ENCODE measurements around the gene MAPKAP1.

The MAPKAP1 gene

DNA sequence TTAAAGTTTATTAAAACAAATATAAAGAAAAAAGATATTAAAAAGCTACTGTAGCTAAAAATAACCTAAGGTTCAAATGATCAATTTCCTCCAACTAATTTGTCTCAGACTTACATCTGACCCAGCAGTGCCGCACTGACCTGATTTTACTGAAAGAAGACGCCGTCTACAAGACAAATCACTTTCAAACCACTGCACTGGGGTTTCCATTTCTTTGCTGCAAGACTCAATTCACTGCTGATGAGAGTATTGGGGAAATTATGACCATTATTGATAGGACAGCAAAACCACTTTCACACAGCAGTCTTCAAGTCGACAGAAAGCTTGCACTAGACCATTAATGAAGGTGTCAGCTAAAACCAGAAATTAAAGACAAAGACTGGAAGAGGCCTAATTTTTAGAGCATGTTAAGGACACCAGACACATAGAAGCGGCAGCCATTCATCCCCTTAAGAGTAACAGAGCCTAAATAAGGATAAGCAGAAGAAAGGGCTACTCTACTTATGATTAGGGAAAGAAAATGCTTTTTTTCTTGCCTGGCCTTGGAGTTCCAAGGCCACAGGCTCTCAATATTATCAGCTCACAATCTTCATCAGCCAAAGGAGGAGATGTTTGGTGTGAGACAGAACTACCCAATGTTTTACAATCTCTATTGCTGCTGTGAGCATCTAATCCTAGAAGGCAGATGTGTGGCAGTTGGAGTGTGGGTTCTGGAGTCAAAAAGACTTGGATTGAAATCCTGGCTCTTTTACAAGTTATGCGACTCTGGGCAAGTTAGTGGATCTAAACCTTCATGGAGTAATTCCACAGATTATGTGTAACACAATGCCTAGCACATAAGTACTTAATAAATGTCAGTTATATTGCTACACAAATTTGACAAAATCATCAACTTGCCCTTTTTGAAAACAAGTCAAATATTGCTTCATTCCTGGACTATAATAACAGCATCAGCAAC, 190.7 kb downstream of the MAPKAP1 start:
- TF ChIP-seq GATA2 (IDR thresholded peaks at IDR 0.05; ENCODE audit: low read depth, low read length) = no peak
- no peak for TF ChIP-seq GATA3 (IDR thresholded peaks at IDR 0.05; ENCODE audit: low read depth, low read length)

DNA sequence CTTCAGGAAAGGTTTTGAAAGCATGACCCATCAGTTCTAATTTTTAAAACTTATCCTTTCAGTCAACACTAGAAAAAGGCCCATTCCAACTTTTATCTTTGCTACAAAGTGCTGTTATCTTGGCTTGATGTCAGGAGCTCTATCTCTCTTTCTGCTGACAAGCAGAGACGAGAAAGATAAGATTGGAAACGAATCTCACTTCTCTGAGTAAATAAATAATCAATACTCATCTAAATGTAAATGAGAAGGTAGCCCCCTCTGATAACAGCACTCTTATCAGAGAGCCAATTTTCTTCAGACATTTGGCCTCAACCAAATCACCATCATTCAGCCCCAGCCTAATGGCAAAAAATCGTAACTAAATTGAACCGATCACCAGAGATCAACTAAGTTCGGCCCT, 191.7 kb downstream of the MAPKAP1 start:
- TF ChIP-seq GATA2 (IDR thresholded peaks at IDR 0.05; ENCODE audit: low read depth, low read length) (no peak), GATA3 (IDR thresholded peaks at IDR 0.05; ENCODE audit: low read depth, low read length) (no peak)

DNA sequence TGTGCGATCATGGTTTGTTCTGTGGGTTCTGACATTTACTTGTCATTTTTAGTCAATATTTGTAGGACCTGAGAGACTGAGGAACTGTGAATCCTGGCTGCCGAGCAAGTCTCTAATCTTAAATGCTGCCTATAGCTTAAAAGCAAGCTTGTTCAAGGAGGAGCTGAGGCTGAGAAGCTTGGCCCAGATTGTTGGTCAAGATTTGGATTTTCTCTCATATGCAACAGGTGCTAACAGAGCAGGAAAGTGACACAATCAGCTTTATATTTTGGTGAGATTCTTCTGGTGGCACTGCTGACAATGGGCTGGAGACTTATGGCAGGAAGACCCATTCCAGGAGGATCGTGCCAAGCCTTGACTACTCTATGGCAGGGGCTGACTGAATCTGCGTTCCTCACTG, 192.5 kb downstream of the MAPKAP1 start:
- TF ChIP-seq GATA2 (IDR thresholded peaks at IDR 0.05; ENCODE audit: low read depth, low read length) (no peak), GATA3 (IDR thresholded peaks at IDR 0.05; ENCODE audit: low read depth, low read length) (no peak)

DNA sequence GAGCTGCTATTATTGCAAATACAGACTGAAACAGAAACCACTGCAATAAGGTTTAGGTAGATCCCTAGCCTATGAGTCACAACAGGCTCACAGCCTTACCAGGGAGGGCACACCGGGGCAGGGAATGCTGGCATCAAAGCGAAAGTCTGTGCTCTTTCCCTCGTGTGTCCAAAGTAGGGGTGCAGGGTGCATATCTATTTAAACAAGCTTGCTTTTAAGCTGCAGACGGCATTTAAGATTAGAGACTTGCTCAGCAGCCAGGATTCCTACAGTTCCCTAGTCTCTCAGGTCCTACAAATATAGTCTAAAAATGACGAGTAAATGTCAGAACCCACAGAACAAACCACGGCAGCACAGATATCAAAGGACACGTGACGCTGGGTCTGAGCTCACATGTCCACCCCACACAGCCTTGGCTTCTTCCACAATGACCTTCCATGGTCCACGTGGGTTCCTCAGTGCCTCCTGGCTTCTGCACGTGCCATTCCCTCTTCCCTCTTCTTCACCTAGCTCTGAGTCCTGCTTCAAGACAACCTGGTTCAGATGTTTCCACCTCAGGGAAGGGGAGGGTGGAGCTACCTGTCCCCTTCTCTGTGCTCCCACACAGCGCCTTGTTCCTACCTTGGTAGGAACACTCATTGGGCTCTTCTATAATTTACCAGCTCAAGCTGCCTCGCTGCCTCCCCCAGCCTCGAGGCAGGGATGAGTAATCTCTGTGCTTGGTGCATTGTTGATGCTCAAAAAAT, 193.2 kb downstream of the MAPKAP1 start:
- TF ChIP-seq GATA3 (IDR thresholded peaks at IDR 0.05; ENCODE audit: low read depth, low read length) (no peak), GATA2 (IDR thresholded peaks at IDR 0.05; ENCODE audit: low read depth, low read length) (no peak)

DNA sequence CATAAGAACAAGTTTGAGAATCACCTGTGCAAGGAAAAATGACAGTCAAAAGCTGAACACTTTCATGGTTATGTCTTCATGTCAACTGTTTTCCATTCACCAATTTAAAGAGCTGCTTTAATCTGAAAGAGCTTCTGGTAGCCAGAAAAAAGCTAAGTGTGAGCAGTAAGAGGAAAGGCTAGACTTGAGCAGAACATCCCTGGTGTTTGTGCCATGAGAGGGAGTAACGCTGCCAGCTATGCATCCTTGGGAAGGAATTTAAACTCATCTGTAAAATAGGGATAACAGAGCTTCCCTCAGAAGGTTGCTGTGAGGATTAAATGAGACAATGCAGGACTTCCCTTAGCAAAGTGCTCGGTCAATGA, 193.7 kb downstream of the MAPKAP1 start:
- TF ChIP-seq GATA3 (IDR thresholded peaks at IDR 0.05; ENCODE audit: low read depth, low read length) = no peak
- TF ChIP-seq GATA2 (IDR thresholded peaks at IDR 0.05; ENCODE audit: low read depth, low read length) = no peak

DNA sequence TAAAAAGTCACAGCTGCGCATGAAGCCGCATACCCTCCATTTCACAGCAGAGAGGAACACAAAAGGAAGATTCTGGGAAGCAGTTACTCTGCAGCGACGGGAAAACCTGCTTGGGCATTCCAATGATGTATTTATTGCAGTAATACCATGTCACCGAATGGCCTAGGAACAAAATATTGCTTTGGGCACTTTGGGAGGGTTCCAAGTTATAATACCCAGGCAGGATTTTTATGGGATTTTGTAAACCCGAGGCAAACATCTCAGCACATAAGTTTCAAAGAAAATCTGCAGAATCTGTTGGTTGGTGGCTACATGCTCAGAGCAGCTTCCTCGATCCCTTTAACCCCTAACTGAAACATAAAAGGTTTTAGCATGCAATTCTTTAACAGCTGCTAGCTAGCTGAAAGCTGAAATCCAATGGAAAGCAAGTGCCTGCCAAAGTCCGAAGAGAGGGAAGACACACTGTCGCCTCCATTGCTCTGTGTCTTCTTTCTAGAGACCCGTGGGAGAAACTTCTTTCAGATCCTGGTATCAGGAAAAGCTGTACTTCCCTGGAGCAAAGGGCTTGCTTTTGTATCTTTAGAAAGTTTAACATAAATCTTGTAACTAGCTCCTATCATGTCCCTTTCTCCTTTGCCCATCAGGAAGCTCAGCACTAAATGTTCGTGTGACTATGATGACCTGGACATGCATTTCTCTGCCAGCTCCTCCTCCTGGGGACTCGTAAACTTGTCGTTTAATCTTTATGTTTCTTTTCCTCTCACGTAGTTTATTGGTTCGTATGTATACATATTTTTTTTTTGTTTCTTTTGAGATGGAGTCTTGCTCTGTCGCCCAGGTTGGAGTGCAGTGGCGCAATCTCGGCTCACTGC, 195.0 kb downstream of the MAPKAP1 start:
- no peak for TF ChIP-seq GATA3 (IDR thresholded peaks at IDR 0.05; ENCODE audit: low read depth, low read length)
- TF ChIP-seq GATA2 (IDR thresholded peaks at IDR 0.05; ENCODE audit: low read depth, low read length) = no peak

DNA sequence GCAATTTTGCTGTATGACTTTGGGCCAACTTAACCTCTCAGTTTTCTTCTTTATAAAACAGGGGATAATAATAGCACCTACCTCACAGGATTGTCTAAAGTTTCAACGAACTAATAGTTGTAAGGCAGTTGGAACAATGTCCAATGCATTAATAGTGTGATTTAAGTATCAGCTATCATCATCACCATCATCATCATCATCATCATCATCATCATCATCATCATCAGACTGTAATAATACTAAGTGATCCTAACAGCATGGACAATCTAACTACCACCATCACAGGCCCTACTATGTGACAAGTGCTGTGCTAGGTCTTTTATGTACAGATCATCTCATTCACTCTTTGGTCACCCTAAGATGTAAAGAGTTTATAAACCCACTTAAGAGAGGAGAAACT, 196.0 kb downstream of the MAPKAP1 start:
- TF ChIP-seq GATA3 (IDR thresholded peaks at IDR 0.05; ENCODE audit: low read depth, low read length) (no peak), GATA2 (IDR thresholded peaks at IDR 0.05; ENCODE audit: low read depth, low read length) (no peak)

DNA sequence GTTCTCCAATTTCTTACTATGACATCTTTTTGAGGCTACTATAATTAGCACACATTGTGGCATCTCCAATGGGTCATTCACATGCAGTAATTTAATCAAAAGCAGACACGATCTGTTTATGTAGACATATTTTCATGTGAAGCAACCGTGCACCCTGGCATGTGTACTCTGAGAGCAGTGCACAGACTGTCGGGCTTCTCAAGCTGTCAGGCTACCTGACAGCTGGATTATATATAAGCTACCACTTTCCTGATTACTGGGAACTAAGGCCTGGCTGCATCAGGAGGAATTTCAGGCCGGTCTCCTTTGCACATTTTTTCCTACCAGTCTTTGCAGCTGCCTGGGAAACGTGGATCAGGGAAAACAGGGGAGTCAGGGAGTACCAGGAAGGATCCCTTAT, 197.5 kb downstream of the MAPKAP1 start:
- TF ChIP-seq GATA2 (IDR thresholded peaks at IDR 0.05; ENCODE audit: low read depth, low read length) (no peak), GATA3 (IDR thresholded peaks at IDR 0.05; ENCODE audit: low read depth, low read length) (no peak)

DNA sequence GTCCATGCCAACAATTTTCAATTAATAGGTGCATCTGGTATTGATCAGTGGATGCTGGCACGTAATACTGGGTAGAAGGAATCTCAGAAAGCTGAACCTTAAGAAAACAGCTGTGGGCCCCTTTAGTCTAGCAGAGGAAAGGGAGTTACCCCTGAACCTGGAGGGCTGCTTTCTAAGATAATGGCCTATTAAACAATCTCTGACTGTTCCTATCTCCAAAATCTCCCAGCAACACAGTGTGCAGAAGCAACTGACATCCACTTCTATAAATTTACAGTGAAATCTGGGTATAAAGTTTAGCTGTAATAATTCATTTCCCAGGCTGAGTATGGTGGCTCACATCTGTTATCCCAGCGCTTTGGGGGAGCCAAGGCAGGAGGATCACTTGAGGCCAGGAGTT, 198.8 kb downstream of the MAPKAP1 start:
- TF ChIP-seq GATA3 (IDR thresholded peaks at IDR 0.05; ENCODE audit: low read depth, low read length) = peak; percentile 73
- peak; percentile 88 for TF ChIP-seq GATA2 (IDR thresholded peaks at IDR 0.05; ENCODE audit: low read depth, low read length)

DNA sequence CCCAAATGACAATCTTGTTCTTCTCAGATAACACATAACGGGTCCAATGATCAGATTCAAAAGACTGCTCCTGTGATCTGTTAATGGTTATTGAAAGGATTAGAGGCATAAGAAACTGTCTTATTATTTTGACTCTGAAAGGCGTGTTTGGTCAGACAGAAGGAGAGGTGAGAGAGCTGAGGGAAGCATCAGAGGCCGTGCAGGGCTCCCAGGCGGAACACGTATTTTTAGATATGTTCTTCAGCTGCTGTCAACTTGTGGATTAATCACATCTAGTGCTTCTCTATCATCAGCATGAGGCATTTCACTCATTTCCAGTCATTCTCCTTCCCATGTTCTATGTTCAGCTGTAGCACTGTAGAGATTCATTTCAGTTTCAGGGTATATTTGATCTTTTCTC, 199.8 kb downstream of the MAPKAP1 start:
- no peak for TF ChIP-seq GATA2 (IDR thresholded peaks at IDR 0.05; ENCODE audit: low read depth, low read length)
- TF ChIP-seq GATA3 (IDR thresholded peaks at IDR 0.05; ENCODE audit: low read depth, low read length) = no peak

DNA sequence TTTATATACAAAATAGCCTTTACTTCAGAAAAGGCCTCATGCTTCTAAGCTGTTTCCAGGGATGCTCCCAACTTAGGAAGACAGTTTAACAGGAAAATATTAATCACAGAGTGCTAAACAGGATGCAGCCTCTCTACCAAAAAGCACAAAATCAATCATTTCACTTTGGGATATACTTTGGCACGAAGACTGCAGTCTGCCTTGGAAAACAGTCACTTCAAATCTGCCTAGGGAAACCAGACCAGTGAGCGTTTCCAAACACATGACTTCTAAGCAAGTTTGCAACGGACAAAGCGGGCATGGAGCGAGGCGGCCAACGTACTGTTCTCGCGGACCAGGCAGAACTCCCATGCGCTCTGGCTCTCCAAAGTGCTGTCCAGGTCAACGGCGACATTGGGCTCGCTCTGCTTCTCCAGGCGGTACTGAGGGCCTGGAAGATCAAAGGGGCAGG, 201.0 kb downstream of the MAPKAP1 start:
- TF ChIP-seq GATA3 (IDR thresholded peaks at IDR 0.05; ENCODE audit: low read depth, low read length) = no peak
- TF ChIP-seq GATA2 (IDR thresholded peaks at IDR 0.05; ENCODE audit: low read depth, low read length) = no peak

DNA sequence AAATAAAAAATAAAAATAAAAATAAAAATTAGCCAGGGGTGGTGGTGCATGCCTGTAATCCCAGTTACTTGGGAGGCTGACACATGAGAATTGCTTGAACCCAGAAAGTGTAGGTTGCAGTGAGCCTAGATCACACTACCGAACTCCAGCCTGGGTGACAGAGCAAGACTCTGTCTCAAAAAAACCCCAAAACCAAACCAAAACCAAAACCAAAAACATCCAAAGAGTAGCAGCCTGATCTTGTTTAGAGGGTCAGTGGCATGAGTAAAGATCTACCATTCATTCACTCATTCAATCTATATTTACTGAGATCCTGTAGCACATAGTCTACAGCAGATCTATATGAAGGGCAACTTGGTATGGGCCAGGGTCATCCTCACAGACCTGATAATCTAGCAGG, 202.4 kb downstream of the MAPKAP1 start:
- TF ChIP-seq GATA3 (IDR thresholded peaks at IDR 0.05; ENCODE audit: low read depth, low read length) (no peak), GATA2 (IDR thresholded peaks at IDR 0.05; ENCODE audit: low read depth, low read length) (no peak)

DNA sequence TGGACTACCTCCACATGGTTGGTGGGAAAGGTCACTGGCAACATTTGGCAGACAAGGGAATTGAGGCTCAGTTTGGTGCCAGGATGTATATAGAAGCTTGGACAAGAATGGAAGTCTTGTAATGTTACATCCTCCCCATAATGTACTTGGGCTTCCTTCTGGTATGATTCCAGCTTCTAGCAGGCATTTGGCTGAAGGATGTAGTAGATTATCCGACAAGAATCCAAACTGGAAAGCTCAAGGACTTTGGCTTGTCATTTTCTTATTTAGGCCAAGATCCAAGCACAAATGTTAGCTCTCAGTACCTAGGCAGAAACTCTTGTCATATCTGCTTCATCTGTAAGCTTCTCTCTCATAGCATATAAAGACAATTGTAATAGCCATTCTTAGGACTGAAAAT, 209.1 kb downstream of the MAPKAP1 start:
- TF ChIP-seq GATA3 (IDR thresholded peaks at IDR 0.05; ENCODE audit: low read depth, low read length) = no peak
- TF ChIP-seq GATA2 (IDR thresholded peaks at IDR 0.05; ENCODE audit: low read depth, low read length) = no peak

DNA sequence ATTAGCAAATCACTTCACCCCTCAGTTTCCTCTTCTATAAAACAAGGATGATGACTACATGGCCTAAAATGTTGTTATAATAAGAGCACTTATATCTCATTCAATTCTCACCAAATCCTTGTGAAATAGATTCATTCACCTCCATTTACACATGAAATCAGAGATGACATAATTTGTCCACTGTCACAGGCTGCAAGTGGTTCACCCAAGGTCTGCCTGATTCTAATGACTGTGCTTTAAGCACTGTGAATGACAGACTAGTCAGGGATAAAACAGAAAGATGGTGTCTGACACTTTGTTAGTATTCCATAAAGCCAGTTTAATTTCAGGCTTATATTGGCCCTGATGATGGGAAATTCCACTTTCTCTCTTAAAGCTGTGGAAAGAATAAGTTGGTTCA, 209.5 kb downstream of the MAPKAP1 start:
- no peak for TF ChIP-seq GATA3 (IDR thresholded peaks at IDR 0.05; ENCODE audit: low read depth, low read length)
- no peak for TF ChIP-seq GATA2 (IDR thresholded peaks at IDR 0.05; ENCODE audit: low read depth, low read length)

Measured in SH-SY5Y (cell line).